Epithelial cell of prostate (primary cell): ENCODE results near the gene NALCN.

Source experiments
- DNase-seq: peaks from one replicate; pipeline ENCODE4 v3.0.0-alpha.2; 2011; ENCODE audit warnings: low read depth, low spot score
- H3K27ac ChIP-seq: fragments of 450-650 bp; 2 replicates; pipeline ENCODE4 v1.5.1; 2017; ENCODE audit warnings: mild to moderate bottlenecking

Gene NALCN

DNA sequence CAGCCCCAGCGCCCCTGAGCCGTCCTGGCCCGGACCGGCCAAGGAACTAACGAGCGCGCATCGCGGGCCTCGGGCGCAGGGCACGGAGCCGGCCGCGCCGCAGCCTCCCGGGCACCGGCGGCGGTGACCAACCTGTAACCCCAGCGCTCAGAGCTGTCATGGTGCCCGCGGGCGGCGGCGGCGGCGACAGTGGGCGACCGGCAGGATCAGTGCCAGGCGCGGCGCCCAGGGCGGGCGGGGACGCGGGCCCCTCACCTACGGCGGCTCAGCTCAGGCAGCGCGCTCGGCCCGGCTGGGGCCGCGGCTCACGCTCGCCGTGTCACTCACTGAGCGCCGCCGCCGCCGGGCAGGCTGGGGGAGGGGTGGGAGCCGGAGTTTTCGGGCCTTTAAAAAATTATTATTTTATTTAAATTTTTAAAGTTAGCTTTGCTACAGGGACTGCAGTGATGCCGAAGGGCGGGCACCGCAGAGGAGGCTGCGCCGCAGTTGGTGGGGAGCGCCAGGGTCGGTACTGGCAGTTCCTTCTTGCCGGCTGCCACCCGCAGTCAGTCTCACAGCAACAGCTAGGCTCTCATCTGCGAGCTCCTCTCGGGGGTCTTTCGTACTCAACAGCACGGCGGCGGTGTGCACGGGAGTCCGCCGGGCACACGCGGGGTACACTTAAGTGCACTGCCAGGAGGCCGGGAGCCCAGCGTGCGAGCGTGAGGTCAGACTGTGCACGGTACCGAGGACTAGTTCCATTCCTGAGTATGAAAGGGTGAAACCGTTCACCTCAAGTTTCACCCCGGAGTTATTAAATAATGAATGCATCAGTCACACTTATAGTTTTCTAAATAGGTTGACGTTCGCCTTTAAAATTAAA is at the start of gene NALCN:
Gene NALCN, minus strand, starts transcription at position 328 of the 862 bp plus-strand sequence. CDS start 17,382 bp downstream, outside the sequence.
- DNase-seq, result no peak
- H3K27ac ChIP-seq, result no peak within 1 kb of the TSS

DNA sequence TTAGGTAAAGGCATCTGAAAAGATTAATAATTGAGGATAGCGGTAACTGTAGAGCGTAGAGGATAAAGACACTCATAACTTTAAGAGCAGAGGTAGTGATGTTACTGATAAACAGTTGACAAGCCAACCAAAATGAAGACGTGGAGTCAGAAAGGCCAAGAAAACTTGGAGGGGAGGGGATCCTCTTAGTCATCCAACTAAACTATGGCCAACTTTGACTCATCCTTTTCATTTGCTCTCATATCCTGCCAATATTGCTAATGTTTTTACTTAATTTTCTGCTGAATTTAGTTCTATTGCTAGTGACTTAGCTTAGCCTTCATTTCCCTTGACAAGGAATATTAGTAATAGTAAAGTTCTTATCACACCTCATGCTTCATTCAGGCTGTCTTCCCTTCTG is 49.6 kb upstream of the NALCN start:
- H3K27ac ChIP-seq, result no peak overlapping the region
- no peak for DNase-seq

DNA sequence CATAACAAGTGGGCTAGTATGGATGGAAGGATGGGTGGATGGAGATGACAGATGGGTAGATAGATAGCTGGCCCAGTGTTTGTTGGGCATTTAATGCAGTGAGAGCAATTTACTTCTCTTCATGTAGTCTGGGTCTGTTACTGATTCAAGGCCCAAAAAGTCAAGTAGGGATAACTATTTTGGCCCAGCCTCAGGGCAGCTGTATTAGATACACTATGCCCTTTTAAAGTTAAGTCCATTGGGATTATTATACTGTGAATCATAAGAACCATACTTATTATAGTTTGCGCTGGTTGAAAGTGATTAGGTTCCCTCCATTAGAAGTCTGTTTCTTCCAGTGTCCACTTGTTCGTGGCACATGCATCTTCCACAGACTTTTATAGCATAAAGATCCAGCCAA is 40.9 kb upstream of the NALCN start:
- H3K27ac ChIP-seq, result no peak overlapping the region
- no peak for DNase-seq

DNA sequence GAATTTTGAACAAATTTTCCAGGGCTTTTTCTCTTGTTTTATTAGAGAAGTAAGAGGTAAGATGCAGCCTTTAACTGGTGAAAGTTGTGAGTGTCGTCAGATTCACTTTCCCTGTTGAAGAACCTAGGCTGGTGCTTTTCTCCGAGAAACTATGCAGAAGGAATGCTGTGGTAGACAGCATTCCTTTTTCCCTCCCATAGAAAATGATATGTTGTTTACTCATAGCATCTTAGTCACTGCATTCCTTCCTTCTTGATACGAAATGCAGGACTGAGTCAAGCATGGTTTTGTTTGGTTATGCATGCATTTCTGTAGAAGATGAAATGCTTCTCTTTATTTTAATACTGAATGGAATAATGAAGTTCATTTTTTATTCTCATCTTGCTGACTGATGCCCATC is 39.6 kb upstream of the NALCN start:
- DNase-seq, result peak; percentile 66
- peak overlapping the region; percentile 61 for H3K27ac ChIP-seq

DNA sequence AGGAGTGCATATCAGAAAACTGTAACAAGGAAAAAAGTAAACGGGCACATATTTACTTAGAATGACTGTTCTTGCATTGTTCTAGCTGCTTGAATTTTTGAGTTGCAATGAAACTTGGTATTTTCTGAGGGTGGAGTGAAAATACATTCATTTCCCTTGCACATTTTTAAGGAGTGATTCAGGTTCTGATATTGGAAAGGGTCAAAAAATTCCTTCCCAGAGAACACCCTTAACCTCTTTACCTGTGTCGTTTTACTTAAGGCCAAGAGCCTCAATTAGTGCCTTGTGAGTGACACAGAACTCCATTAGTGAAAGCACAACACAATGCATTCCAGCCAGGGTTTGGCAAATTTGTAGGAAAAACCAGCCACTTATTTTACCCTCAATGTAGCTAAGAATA is 38.5 kb upstream of the NALCN start:
- DNase-seq, result no peak
- peak overlapping the region; percentile 61 for H3K27ac ChIP-seq

DNA sequence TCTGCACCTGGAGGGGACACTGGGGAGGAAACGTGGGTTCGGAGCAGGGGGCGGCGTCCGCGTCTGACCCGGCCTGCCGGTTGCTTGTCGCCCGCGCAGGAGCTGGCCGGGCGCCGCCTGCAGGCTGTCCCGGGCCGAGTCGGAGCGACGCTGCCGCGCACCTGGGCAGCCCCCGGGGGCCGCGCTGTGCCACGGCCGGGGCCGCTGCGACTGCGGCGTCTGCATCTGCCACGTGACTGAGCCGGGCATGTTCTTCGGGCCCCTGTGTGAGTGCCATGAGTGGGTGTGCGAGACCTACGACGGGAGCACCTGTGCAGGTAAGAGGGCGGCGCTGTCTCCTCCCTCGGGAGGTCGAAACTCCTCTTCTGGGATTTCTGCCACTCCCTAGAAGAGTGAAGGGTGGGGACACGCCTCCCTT is 37.5 kb upstream of the NALCN start:
- DNase-seq, result peak; percentile 44
- peak overlapping the region; percentile 61 for H3K27ac ChIP-seq

DNA sequence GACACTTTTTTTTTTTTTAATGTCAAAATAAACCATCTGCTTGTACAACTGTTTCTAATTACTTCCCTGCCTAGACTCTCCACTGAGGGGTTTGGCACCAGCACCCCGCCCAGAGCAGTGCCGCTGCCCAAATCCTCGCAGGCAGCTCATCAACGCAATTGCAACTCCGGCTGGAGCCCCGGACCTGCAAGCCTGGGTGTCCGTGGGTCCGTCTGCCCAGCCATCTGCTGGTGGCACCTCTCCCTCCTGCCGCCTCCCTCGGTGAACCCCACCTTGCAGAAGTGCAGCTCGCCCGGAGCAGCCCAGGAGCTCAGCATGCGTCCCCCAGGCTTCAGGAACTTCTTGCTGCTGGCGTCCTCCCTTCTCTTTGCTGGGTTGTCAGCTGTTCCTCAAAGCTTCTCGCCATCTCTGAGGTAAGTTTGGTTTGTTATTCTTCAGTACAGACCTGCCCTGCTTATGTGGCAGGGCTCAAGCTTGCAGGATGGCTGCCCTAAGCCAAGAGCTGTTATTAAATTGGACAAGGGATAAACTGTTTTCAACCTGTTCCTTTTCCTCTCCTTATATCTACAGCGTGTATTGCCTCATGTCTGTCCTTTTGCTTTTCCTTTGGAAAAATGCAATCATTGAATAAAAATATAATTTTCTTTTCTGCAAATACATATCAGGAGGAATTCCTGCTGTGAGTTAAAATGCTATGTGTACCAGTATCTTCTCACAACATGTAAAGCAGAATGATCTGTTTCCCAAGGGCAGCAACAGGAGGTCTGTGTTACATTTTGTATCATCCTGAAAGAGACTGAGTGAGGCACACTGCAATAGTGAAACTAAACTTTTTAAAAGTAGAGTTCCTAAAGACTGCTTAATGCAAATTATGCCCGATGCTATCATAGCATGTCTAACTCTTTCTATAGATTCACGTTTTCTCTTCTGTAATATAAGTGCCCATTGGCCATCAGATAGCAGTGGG is 36.5 kb upstream of the NALCN start, which contains the start of gene ITGBL1:
Gene ITGBL1, plus strand, starts transcription at position 157 of the 967 bp plus-strand sequence. Its CDS starts 159 bp downstream, at position 316.
- no peak for DNase-seq
- H3K27ac ChIP-seq, result peak within 1 kb of the TSS; percentile 61

DNA sequence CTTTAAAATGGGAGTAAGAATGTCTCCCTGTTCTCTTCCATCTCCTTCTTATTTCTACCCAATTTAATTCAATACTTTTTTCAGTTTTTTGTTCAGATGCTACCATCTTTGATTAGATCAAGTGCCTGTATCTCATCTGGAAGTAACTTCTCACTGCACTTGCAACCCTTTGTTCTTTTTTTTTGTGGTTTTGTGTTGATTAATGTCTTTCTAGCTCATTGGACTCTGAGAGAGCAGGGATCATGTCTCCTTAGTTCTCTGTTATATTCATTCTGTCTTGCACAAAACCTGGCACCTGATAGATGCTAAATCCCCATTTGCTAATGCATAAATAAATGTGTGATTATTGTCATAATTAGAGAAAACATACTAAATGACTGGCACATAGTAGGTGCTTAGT is 35.3 kb upstream of the NALCN start:
- no peak for DNase-seq
- H3K27ac ChIP-seq, result no peak overlapping the region

DNA sequence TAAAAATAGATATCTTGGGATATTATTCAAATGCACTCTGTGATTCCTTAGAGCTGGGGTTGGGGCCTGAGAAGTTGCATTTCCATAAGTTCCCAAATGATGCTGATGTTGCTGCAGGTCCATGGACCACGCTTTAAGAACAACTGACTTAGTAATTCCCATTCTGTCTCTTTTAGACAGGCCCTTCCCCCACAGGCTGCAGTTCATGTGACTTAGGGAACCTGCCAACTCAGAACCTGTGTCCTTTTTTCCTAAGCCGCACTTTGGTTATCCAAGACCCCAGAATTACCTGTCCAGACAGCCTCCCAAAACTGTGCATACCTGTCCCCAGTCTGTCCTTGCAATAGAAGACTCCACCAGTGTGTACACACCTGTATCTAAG is 34.4 kb upstream of the NALCN start:
- DNase-seq, result no peak
- peak overlapping the region; percentile 80 for H3K27ac ChIP-seq

DNA sequence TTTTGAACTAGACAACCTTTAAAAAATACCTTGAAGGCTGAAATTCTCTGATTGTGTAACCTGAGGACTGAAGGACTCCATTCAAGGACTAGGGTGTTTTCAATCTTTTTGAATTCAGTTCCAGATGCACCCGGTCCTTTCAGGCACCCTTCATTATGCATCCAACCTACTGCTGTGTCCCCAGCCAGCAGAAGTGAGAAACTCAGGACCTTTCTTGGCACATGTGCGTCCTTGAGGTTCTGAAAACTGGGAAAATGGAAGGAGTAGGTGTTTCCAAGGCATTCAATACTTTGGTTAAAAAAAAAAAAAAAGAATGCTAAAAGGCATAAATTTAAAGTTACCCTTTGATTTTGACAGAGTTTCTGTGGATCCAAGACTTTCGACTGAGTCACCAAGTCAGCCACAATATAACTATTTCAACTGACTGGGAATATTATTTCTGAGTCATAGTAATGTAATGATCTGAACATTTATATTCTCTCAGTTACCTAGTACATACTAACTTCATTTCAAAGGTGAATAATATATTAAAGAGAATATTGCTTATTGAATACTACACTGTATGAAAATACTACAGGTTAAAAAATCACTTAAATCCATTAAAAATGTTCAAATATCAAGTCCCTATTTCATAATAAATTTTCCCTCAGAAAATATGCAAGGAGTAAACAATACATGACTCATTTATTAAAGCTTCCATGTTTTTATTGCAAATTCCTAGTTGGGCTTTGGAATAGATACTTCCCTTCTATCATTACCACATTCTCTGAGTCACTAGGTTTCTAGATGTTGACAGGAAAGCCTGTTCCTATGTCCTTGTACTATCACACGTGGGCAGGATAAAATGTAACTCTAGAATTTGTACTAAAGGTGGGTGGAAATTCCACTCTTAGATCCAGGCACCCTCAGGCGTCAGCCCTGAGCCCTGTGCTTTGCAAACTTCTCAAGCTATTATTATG is 33.8 kb upstream of the NALCN start:
- peak overlapping the region; percentile 80 for H3K27ac ChIP-seq
- peak; percentile 75 for DNase-seq

DNA sequence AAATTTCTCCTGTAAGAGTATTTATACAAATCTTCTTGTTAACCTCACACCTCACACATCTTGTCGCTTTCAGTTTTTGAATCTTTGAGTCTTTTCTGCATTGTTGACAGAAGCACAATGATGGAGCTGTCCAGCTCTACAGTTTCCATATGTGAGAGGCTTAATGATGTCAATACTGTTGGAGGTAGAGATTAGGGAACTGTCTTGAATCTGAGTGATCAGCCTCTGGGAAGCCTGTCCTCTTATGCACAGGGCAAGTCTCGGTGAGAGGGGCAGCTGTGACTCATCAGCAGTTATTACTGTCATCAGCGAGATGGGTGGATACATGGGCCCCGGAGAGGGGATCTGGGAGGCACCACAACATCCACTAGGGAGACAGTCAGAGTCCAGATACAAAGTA is 31.5 kb upstream of the NALCN start:
- H3K27ac ChIP-seq, result no peak overlapping the region
- no peak for DNase-seq

DNA sequence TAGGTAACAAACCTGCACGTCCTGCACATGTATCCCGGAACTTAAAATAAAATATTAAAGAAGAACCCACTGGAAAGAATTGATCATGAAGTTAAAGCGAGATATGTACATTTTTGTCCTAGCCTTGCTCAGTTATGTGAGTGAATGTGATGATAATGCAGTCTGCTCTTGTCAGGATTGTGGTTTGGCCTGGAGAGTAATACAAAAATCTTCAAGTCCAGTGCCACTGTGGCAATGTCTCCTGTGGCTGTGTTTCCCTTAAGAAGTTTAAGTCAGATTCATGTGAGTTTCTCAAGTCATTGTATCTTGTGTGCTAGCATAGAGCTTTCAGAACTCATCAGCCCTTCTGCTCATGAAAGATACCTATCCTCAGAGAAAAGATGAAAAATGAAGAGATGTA is 18.2 kb upstream of the NALCN start:
- DNase-seq, result no peak
- H3K27ac ChIP-seq, result no peak overlapping the region

DNA sequence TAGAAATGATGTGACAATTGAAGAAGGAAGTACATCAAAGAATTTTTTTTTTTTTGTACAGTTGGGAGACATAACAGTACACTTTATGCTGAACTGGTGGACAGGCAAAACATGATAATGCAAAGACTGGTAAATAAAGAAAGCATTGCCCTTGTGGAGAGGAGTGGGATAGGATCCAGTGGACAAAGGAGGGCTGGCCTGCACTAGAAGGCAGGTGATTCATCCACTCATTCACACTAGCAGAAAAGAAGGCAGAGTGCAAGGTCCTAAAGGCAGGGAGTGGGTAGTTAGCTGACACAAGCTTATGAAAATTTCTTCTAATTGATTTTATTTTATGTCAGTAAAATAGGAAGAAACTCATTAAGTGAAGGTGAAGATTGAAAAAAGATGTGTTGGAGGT is 17.6 kb upstream of the NALCN start:
- H3K27ac ChIP-seq, result no peak overlapping the region
- DNase-seq, result no peak

DNA sequence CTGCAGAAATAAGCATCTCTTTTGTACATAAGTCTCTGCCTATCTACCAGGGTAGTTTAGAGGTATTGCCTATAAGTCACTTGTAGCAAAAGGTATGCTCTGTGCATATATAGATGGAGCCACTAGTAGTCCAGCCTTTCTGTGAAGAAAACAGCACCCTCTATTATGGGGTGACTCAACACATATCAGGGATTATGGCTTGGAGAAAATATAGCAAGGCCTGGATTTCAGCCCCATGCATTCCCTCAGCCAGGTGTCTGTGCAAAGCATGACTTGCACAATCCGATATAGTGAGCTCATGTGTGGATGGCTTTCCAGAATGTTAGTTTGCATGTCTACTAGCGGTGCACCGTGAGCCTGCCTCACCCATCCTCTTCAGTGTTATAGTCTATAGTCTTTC is 13.4 kb upstream of the NALCN start:
- H3K27ac ChIP-seq, result no peak overlapping the region
- DNase-seq, result no peak

DNA sequence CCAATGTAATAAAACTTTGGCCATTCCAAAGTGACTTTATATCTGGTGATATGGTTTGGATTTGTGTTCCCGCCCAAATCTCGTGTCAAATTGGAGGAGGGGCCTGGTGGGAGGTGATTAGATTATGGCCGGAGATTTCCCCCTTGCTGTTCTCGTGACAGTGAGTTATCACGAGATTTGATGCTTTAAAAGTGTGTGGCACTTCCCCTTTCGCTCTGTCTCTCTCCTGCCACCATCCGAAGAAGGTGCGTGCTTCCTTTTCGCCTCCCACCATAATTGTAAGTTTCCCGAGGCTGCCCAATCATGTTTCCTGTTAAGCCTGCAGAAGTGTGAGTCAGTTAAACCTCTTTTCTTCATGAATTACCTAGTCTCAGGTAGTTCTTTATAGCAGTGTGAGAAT is 9.3 kb upstream of the NALCN start:
- no peak for DNase-seq
- H3K27ac ChIP-seq, result no peak overlapping the region

DNA sequence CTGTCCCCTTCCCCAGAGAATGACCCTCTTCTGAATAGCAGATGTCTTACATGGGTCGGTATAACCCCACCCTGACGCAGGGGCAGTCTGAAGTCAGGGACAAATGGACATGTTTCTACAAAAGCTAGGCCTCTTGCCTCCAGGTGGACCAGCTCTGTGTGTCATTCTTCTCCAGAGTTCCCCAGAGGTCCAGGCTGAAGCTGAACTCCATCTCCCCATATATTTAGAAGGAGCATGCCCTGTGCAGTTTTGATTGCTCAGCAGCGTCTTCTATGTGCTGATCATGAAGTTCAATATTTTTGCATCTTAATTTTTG is 8.8 kb upstream of the NALCN start:
- H3K27ac ChIP-seq, result no peak overlapping the region
- DNase-seq, result no peak

DNA sequence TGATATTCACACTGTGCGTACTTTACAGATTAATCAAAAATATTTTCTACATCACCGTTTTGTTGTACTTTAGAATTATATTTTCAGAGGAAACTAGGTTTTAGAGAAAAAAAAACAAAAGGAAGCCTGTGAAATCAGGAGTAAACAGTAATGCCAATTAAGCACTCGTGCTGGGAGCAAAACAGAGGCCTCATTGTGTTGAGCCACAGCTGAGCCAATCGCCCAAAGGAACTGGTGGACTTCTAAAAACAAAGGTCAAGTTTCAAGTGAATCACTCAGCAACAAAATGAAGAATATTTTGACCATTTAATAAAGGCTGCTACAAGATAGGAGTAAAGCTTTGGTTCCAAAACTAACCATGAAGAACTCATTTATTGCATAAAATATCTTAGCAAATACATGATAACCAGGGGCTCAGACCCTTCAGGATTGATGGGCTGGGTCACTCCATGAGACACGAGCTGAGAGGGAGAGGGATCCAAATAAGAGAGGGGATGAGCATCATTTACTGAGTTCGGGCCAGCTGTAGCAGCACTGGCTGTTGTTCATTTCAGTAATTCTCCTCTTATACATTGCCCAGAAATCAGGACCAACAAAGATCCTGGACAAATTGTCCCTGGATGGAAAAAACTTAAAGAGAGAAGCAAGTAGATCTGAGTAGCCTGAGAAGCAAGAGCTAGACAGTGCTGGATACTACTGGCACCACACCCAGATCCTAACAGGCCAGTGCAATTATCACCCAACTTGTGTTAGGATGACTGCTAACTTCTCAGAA is 8.3 kb upstream of the NALCN start:
- DNase-seq, result no peak
- no peak overlapping the region for H3K27ac ChIP-seq

DNA sequence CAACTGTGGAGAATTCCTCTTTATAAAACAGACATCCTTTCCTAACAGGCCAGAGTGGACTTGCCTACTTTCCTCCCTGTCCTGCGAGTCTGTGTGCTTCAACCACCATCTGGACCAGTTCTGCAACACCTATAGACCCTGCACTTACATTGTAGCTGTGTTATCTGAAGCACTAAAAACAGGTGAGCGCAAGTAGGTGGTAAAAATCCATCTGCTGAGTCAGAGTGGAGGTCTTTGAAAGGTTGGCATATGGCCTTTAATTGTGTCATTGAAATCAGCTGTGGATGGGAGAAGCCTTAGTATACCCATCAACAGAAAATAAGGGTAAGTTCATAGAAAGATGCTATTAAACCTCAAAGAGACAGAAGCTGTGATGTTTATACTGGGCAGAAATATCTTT is 7.6 kb upstream of the NALCN start:
- no peak for DNase-seq
- H3K27ac ChIP-seq, result no peak overlapping the region

DNA sequence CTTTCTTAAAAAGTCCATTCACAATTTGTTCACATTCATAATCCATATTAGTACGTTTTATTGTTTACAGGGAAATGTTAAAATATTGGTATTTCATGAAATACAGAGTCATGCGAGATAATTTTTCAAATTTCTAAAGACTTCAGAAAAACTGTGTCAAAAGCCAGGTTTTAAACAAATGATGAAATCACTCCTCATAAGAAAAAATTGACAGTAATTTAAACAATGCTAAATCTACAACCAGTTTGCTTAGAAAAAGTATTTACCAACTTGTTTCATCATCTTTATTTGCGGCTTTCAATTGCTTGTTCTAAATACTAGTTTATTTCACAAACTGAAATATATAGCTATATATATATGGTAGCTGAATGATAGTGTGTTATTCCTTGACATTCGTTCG is 1.2 kb upstream of the NALCN start:
- H3K27ac ChIP-seq, result no peak overlapping the region
- DNase-seq, result no peak
